ACC112 (cell line): ENCODE measurements around the gene PLEKHN1.
"Not testable (repeated sequence)": the region's sequence is repeated elsewhere in the genome, so short reads cannot be mapped to it uniquely, and the experiment has no call there.

Source experiments
- H2AFZ ChIP-seq: fragments of 200-600 bp; sonication (generic); one replicate; pipeline ENCODE4 v1.6.0; 2017; ENCODE audit warnings: antibody characterized with exemption, low read length; ENCODE audit not compliant: unreplicated experiment
- H3K27ac ChIP-seq: fragments of 200-600 bp; sonication (generic); 2 replicates; pipeline ENCODE4 v1.5.1; 2014; ENCODE audit warnings: low read depth, mild to moderate bottlenecking, antibody characterized with exemption, low read length, moderate library complexity
- H3K27me3 ChIP-seq: fragments of 200-600 bp; sonication (generic); 2 replicates; pipeline ENCODE4 v1.6.1; 2014; ENCODE audit warnings: mild to moderate bottlenecking, antibody characterized with exemption, low read length, moderate library complexity, mixed read lengths; ENCODE audit not compliant: insufficient read depth
- H3K36me3 ChIP-seq: fragments of 200-600 bp; sonication (generic); 2 replicates; pipeline ENCODE4 v1.6.1; 2016; ENCODE audit warnings: mild to moderate bottlenecking, antibody characterized with exemption, low read length, moderate library complexity, mixed read lengths; ENCODE audit not compliant: insufficient read depth
- H3K4me1 ChIP-seq: fragments of 200-600 bp; sonication (generic); one replicate; pipeline ENCODE4 v1.6.1; 2016; ENCODE audit warnings: low read length, mixed read lengths; ENCODE audit not compliant: insufficient read depth, unreplicated experiment, control insufficient read depth
- H3K4me3 ChIP-seq: fragments of 200-600 bp; sonication (generic); 2 replicates; pipeline ENCODE4 v1.5.1; 2014; ENCODE audit warnings: mild to moderate bottlenecking, low read depth, low read length
- H3K79me2 ChIP-seq: fragments of 200-600 bp; sonication (generic); one replicate; pipeline ENCODE4 v1.6.0; 2016; ENCODE audit warnings: low read length; ENCODE audit not compliant: control insufficient read depth, unreplicated experiment, insufficient read depth

Gene PLEKHN1

GRCh38 chr1:1014799-1015681, 48.8 kb downstream of the PLEKHN1 start:
- Histone ChIP-seq H3K27me3 (no peaks in the 10 kb centered on the region), H3K4me3 (peak overlapping the region; percentile 96), H3K79me2 (peaks cover 20% of the 10 kb centered on the region), H3K36me3 (peaks cover 17% of the 10 kb centered on the region; the same call in 1 of the 2 replicates), H3K27ac (peak overlapping the region; percentile 95), H3K4me1 (peaks cover 11% of the 10 kb centered on the region), H2AFZ (no peak overlapping the region)

DNA sequence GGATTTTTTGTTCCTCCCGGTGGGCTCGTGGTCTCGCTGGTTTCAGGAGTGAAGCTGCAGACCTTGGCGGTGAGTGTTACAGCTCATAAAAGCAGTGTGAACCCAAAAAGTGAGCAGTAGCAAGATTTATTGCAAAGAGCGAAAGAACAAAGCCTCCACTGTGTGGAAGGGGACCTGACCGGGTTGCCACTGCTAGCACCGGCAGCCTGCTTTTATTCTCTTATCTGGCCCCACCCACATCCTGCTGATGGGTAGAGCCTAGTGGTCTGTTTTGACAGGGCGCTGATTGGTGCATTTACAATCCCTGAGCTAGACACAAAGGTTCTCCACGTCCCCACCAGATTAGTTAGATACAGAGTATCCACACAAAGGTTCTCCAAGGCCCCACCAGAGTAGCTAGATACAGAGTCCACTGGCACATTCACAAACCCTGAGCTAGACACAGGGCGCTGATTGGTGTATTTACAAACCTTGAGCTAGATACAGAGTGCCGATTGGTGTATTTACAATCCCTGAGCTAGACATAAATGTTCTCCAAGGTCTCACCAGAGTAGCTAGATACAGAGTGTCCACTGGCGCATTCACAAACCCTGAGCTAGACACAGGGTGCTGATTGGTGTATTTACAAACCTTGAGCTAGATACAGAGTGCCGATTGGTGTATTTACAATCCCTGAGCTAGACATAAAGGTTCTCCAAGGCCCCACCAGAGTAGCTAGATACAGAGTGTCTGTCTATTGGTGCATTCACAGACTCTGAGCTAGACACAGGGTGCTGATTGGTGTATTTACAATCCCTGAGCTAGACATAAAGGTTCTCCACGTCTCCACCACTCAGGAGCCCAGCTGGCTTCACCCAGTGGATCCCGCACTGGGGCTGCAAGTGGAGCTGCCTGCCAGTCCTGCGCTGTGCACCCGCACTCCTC, 51.4 kb downstream of the PLEKHN1 start:
- Histone ChIP-seq H3K79me2 (peaks cover 20% of the 10 kb centered on the region), H3K4me1 (peaks cover 23% of the 10 kb centered on the region), H3K36me3 (peaks cover 17% of the 10 kb centered on the region; the same call in 1 of the 2 replicates)
- H3K27me3 ChIP-seq, H3K27ac ChIP-seq, H2AFZ ChIP-seq, H3K4me3 ChIP-seq: not testable (repeated sequence)

DNA sequence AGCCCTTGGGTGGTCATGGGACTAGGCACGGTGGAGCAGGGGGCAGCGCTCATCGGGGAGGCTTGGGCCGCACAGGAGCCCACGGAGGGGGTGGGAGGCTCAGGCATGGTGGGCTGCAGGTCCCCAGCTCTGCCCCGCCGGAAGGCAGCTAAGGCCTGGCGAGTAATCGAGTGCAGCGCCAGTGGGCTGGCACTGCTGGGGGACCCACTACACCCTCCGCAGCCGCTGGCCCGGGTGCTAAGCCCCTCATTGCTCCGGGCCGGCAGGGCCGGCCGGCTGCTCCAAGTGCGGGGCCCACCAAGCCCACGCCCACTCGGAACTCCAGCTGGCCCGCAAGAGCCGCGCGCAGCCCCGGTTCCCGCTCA, 52.0 kb downstream of the PLEKHN1 start:
- H3K4me3 ChIP-seq, H2AFZ ChIP-seq, H3K27me3 ChIP-seq, H3K27ac ChIP-seq: not testable (repeated sequence)
- Histone ChIP-seq H3K4me1 (peaks cover 20% of the 10 kb centered on the region), H3K79me2 (peaks cover 20% of the 10 kb centered on the region), H3K36me3 (peaks cover 17% of the 10 kb centered on the region; the same call in 1 of the 2 replicates)

DNA sequence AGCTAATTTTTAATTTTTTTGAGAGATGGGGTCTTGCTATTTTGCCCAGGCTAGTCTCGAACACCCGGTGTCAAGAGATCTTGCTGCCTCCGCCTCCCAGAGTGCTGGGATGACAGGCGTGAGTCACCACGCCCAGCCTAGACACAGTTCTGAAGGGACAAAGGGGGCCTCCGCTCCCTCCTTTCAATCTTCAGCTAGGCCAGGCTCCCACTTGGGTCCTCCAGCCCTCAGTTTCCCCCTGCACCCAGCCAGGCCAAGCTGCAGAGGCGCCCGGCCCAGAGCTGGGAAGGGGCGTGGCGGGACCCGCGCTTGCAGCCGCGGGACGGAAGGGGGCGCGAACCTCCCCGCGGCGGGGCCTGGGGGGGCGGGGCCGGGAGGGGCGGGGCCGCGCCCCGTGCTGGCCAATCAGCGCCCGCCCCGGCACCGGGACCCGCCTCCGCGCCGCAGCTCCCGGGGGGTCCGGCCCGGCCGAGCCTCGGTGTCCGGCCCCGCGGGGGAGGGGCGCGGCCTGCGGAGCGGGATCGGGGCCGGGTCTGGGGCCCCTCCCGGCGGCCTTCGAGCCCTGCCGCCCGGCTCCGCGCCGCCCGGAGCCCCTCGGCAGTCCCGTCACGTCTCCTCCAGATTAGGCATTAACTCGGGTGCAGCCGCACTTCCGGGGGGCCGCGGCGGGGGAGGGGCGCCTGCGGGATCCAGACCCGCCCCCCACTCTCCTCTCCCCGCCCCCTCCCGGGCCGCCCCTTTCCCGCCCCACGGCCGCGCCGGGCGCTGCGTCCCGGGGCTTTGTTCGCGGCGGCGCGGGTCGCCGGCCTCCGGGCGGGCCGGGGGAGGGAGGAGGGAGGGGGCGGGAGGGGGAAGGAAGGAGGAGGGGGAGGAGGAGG, 53.1 kb downstream of the PLEKHN1 start:
- Histone ChIP-seq H3K79me2 (peaks cover 10% of the 10 kb centered on the region), H2AFZ (no peak overlapping the region), H3K27me3 (no peaks in the 10 kb centered on the region), H3K4me1 (peaks cover 26% of the 10 kb centered on the region), H3K4me3 (peak overlapping the region; percentile 72), H3K36me3 (peaks cover 9% of the 10 kb centered on the region; the same call in 1 of the 2 replicates), H3K27ac (peak overlapping the region; percentile 37; the same call in 1 of the 2 replicates)

DNA sequence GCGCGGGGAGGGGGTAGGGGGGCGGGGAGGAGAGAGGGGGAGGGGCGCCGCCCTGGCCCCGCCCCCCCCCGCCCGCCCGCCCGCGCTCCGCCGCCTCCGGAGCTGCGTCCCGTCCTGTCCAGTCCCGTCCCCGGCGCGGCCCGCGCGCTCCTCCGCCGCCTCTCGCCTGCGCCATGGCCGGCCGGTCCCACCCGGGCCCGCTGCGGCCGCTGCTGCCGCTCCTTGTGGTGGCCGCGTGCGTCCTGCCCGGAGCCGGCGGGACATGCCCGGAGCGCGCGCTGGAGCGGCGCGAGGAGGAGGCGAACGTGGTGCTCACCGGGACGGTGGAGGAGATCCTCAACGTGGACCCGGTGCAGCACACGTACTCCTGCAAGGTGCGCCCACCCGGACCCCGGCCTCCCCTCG, 53.7 kb downstream of the PLEKHN1 start, which contains the start of gene AGRN:
Gene AGRN, plus strand, starts transcription at position 121 of the 405 bp plus-strand sequence. Its CDS starts 53 bp downstream, at position 174.
- Histone ChIP-seq H3K79me2 (peaks cover 3% of the 10 kb centered on the region), H3K4me1 (peaks cover 32% of the 10 kb centered on the region), H3K27me3 (no peaks in the 10 kb centered on the region), H3K36me3 (peaks cover 3% of the 10 kb centered on the region; the same call in 1 of the 2 replicates), H3K27ac (peak within 1 kb of the TSS; percentile 62; the same call in 1 of the 2 replicates), H2AFZ (peak within 1 kb of the TSS; percentile 25), H3K4me3 (peak within 1 kb of the TSS; percentile 88)

DNA sequence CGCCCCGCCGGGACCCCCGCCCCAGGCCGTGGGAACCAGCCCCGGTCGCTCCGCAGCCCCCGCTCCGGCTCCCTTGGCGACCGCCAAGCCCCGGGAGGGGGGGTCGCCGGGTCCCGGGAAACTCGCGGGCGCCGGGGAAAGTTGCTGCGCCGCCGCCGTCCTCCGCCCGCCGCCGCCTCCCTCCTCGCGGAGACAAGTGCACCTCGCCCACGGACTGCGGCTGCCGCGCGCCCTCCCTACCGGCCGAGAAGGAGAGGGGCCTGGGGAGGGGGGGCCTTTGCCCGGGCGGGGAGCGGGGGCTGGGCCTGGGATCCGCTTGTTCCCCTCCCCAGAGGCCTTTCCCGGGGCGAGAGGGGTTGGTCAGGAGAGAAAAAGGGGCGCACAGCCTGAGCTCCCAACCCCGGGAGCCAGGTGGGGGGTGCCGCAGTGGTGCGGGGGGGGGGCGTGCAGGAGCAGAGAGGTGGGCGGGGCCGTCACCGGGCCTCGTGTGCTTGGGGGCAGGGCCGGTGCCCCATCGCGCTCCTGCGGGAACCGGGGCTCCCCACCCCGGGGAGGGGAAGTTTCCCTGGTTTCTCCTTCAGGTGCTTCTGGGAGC, 54.2 kb downstream of the PLEKHN1 start:
- H3K4me3 ChIP-seq: peak overlapping the region; percentile 88
- no peaks in the 10 kb centered on the region for H3K79me2 ChIP-seq
- no peak overlapping the region for H2AFZ ChIP-seq
- H3K36me3 ChIP-seq: no peaks in the 10 kb centered on the region
- H3K27me3 ChIP-seq: no peaks in the 10 kb centered on the region
- H3K27ac ChIP-seq: peak overlapping the region; percentile 62; the same call in 1 of the 2 replicates
- H3K4me1 ChIP-seq: peaks cover 30% of the 10 kb centered on the region

DNA sequence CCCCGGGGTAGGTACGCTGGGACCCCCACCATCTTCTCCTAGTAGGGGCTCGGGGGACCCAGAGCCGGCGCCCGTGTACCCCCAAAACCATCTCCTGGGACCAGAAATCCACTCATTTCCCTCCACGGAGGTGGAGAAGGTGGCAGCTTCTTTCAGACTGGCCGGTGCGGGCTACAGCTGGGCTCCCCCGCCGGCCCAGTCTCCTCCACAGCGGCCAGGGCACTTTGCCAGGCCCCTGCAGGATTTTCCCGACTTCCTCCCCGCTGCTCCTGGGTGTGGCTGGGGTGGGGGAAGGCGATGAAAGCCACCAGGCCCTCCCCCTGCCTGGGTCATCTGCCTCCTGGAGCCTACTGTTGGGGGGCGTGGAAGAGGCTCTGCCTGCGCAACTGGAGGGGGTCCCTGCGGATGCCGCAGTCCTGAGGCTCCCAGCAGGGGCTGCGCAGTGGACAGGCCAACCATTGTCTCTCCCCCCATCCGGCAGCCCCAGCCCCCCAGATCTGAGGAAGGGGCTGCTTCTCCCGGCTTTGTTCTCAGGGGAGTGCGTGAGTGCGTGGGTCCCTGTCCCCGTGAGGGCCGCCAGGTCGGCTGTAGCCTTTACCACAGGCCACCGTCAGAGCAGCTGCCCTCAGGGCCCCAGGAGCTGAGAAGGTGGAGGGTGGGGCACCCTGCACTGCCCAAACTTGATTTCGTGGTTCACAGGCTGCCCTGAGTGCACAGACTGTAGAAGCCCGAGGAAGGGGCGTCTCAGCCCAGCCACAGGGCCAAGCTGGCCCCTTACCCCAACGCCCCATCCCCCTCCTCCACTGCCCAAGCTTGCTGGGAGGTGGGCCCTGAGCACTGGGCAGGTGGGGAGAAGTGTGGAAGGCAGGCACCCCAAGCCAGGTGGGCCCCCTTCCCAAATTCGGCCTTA, 55.0 kb downstream of the PLEKHN1 start:
- Histone ChIP-seq H3K27me3 (no peaks in the 10 kb centered on the region), H3K27ac (peak overlapping the region; percentile 62; the same call in 1 of the 2 replicates), H3K36me3 (no peaks in the 10 kb centered on the region), H3K4me1 (peaks cover 30% of the 10 kb centered on the region), H3K79me2 (no peaks in the 10 kb centered on the region), H2AFZ (no peak overlapping the region), H3K4me3 (peak overlapping the region; percentile 88)

- no peak overlapping the region for H3K4me3 ChIP-seq
- H3K27me3 ChIP-seq: no peaks in the 10 kb centered on the region
- H3K36me3 ChIP-seq: no peaks in the 10 kb centered on the region
- H3K4me1 ChIP-seq: peaks cover 30% of the 10 kb centered on the region
- no peak overlapping the region for H3K27ac ChIP-seq
- no peaks in the 10 kb centered on the region for H3K79me2 ChIP-seq
- H2AFZ ChIP-seq: no peak overlapping the region
Observed at GRCh38 chr1:1021920-1022259, 55.6 kb downstream of the PLEKHN1 start.
